ENCODE results near the gene SEC22A.
"Not testable (repeated sequence)": the region's sequence is repeated elsewhere in the genome, so short reads cannot be mapped to it uniquely, and the experiment has no call there.

The SEC22A gene

DNA sequence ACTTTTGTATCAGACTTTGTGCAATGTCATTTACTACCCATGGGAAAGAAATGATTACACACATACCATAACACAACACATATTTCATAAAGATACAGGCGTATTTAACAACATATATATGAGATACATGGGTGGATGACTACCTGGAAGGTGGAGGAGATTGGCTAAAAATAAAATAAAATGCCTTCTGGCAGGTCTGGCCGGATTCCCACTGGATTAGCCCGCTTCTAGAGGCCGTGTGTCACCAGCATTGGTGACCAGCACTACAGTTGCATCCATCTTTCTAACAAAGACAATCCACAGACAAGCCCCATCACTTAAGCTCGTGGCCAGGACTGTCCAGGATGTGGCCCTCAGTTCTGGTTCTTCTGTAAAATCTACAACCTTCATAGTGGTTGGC, 21.0 kb upstream of the SEC22A start:
- no peak for DNase-seq

DNA sequence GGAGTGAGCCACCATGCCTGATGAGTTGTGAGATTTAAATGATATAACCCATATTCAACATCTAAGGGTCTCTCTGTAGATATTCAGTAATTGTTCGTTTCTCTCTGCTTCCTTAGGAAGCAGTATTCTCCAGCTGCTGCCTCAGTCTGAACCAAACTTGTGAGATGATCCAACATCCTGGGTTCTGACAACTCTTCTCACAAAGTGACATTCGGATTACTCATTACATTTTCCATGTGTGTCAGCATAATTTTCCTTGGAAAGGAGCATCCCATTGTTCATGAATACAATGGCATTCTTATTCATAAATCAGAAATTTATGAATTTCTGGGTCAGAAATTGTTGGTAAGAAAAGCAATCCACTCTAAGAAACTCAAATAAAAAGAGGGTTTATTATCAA, 15.0 kb upstream of the SEC22A start:
- DNase-seq: no peak

DNA sequence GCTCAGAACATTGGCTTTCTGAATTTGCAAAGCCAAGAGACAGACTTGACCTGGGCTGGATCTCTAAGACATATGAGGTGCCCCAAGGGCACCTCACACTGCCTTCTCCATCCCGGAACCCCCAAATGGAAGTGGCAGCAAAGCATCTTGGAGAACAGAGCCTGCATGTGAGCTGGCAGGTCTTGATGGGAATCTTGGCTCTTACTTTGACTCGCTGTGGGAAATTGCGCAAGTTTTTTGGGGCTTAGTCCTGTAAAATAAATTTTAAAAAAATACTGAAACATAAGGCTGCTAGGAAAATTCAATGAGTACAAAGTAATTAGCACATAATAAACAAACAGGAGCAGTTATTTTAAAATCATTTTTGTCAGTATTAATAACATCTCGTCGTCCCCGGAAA, 13.7 kb upstream of the SEC22A start:
- no peak for DNase-seq

DNA sequence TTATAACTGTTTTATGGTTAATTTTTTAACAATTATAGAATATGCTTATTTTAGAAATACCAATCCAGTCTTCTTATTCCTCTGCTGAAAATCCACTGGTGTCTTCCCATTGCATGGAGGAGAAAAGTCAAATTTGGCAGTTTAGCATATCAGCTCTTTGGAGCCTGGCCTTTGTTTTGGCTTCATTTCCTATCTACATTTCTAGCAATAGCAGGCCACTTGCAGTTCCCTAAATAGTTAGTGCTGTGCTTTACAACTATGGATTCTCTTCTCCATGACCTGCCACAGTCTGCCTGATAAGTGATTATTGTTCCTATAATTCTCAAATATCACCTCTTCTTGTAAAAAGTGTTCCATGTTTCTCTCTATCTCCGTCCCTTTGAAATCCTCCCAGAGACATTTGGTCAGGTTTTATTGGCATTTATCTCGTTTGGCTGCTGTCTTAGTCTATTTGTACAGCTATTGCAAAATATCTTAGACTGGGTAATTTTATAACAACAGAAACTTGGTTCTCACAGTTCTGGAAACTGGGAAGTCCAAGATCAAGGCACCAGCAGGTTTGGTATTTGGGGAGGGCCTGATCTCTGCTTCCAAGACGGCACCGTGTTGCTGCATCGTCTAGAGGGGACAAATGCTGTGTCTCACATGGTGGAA, 8.2 kb upstream of the SEC22A start:
- DNase-seq: no peak

DNA sequence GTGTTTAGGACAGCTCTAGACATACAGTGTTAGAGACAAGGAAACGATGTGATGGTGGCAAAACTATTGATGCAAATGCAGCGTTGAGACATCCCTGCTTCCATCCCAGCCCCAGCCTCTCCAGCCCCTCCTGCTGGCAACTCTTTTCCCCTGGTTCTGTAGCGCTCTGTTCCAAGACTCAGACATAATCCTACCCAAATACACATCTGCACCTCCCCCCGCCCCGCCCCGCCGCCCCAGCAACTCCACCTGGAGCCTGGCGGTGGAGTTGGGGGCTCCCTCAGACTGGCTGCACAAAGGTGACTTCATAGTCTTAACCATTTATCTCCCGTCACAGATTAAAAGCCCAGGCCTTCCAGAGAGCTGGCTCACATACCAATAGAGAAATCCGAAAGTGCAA, 7.2 kb upstream of the SEC22A start:
- no peak for DNase-seq

DNA sequence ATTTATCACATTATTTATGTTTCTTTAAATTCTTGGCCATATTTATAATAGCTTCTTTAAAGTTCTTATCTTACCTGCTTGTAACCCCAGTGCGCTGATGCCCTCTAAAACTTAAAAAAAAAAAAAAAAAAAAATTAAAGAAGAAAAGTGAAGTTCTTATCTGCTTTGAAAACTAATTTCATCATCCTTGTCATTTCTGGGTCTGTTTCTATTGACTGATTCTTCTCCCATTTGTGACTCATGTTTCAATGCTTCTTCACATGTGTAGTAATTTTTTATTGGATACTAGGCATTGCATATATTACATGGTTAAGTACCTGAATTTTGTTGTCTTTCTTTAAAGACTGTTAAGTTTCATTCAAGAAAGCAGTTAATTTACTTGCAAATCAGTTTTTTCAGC, 3.4 kb upstream of the SEC22A start:
- no peak for DNase-seq

DNA sequence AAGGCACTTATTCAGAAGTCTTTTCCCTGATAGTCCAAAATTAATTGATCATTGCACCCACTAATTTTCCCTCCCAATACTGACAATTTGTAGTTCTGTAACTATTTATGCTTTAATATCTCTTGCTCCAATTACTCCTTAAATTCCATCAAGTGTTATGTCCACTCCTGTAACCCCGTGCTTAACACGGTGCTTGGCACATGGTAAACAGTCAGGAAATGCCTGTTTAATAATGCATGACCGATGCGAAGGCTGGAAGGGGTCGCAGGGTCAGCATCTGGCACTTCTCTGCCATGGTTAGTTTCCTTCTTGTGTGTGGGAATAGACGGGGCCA, 553 bp upstream of the SEC22A start:
- no peak for DNase-seq

DNA sequence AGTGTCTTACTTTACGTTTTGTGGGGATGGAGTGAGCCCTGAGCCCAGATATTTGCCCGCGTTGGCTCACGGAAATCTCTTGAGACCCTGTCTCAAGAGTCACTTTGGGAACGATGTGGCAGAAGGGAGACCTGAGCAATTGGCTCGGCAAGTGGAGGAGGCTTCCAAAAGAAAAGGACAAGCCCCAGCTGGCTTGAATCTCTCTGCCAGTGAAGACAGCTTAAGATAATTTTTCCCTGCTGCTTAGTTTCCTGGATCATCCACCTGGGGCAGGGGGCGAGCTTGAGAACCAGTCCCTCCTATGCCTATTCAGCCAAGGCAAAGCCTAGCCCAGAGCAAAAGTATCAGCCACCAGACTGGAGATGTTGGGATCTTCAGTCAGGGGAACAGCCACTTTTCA, 708 bp downstream of the SEC22A start:
- DNase-seq: peak; percentile 1

DNA sequence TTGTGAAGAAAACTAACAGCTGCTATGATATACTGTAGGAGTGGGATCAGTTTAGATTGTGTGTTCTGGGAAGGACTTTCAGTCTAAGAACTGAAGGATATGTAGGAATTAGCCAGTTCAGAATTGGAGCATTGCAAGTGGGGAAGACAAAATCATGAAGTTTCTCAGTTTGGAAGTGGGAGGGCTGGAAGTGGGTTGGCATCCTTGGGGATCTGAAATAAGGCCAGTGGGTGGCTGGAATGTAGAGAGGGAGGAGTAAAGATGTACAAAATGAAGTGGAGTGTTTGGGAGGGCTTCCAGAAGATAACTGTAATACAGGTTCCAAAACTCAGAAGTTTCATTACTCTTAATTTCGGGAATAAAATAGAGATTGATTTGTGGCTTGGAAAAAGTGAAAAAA, 17.2 kb downstream of the SEC22A start:
- no peak for DNase-seq

DNA sequence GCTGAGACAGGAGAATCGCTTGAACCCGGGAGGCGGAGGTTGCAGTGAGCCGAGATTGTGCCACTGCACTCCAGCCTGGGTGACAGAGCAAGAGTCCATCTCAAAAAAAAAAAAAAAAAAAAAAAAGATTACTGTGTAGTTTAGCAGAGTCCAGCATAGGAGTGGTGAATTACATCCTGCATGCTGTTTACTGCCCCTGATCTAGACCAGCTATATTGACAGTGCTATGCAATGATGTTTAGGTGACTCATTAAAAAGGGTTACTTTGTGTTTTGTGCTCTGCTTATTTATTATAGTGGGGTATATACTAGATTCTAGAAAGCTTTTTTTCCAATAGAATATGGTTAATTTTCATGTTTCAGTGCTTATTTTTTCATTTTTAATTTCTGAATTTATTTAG, 19.6 kb downstream of the SEC22A start:
- DNase-seq: not testable (repeated sequence)

DNA sequence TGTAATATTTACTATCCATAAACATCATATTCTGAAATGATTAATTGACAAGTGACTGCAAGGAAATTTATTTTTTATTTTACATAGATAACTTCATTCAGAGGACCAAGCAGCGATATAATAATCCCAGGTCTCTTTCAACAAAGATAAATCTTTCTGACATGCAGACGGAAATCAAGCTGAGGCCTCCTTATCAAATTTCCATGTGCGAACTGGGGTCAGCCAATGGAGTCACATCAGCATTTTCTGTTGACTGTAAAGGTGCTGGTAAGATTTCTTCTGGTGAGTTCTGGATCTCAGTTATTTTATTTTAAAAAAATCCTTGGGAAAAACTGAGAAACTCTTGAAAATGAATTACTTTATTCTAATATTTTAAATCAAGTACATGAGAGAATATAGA, 23.3 kb downstream of the SEC22A start:
- no peak for DNase-seq

DNA sequence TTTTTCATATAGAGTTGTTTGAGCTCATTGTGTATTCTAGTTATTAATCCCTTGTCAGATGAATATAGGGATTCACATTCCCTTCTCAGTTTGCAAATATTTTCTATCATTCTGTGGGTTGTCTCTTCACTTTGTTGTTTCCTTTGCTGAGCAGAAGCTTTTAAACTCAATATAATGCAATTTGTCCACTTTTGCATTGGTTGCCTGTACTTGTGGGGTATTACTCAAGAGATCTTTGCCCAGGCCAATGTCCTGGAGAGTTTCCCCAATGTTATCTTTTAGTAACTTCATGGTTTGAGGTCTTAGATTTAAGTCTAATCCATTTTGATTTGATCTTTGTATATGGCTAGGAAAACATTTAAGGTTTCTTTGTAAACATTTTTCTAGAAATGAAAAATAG, 24.8 kb downstream of the SEC22A start:
- DNase-seq: no peak

DNA sequence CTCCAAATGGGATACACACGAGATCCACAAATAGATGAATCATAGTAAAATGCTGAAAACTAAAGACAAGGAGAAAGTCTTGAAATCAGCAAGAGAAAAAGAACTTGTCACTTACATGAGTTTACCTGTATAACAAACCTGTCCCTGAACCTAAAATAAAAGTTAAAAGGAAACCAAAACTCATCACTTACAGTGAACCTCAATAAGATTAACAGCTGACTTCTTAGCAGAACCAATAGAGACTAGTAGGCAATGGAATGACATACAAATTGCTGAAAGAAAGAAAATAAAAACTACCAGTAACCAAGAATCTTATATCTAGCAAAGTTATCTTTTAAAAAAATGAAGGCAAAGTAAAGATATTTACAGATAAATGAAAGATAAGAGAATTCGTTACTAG, 27.4 kb downstream of the SEC22A start:
- DNase-seq: no peak

DNA sequence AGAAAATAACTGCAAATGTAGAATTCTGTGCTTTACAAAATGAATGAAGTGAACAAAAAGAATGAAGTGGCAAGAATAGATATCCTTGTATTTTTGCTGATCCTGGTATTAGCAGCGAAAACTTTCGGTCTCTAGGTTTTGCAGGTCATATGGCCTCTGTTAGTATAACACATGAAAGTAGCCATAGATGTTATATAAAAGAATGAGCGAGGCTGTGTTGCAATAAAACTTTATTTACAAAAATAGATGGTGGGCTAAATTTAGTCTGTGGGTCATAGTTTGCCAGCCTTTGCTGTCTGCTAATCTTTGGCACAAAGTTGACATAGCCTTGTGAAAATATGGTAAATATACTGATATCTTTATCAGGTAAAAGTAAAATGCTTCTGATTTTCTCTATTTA, 35.2 kb downstream of the SEC22A start:
- no peak for DNase-seq

DNA sequence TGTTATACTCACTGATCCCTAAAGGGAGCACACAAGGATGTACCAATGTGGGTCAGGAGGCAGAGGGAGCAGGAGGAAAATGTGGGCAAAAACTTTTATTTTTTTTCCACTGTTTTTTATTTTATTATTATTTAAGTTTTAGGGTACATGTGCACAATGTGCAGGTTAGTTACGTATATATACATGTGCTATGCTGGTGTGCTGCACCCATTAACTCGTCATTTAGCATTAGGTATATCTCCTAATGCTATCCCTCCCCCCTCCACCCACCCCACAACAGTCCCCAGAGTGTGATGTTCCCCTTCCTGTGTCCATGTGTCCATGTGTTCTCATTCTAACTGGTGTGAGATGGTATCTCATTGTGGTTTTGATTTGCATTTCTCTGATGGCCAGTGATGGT, 37.4 kb downstream of the SEC22A start:
- not testable (repeated sequence) for DNase-seq

DNA sequence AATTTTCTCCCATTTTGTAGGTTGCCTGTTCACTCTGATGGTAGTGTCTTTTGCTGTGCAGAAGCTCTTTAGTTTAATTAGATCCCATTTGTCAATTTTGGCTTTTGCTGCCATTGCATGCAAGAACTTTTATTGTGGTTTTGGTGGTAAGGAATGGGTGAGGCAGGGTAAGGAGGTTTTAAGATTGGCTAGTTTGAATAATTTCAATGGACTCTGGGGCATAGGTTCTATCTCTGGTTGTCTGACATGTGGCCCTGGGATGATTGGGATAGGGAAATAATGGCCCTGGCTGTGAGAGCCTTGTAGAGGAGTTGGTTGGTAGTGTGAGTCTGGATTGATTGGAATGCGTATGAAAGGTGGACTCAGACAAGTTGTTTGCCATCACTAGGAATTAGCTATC, 38.0 kb downstream of the SEC22A start:
- DNase-seq: no peak

DNA sequence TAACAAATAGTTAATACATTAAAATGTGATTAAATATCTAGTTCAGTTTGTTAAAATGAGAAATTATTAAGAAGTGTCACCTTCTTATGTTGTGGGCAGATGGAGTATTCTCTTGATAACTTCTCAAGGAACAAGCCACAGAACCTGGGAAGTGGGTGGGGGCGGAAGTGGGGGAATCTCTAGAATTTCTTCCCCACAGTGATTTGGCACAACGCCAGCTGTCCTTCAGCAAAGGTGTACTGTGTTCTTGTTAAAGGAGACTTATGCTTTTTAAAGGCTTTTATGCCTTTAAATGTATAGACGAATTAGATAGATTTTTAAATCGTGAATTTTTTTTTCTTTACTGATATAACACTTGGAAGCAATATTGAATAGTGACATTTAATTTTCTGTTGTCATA, 42.4 kb downstream of the SEC22A start:
- no peak for DNase-seq

DNA sequence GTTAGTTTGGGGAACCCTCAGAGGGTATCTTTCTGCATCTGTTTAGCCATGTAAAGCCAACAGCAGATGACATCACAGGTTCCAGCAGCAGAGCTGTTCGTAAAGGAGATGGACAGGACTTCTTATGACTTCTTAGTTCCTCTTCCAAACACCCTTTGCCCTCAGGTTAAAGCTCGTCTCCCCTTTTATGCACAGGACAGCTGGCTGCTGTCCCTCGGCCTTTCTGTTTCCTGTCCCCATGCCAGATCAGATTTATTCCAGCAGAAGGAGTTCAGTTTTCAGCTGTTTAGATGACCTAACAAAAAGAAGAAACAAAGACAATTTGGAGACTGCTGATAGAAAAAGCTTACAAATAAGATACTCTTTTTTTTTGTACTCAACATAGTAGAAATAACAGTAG, 45.1 kb downstream of the SEC22A start:
- DNase-seq: no peak

DNA sequence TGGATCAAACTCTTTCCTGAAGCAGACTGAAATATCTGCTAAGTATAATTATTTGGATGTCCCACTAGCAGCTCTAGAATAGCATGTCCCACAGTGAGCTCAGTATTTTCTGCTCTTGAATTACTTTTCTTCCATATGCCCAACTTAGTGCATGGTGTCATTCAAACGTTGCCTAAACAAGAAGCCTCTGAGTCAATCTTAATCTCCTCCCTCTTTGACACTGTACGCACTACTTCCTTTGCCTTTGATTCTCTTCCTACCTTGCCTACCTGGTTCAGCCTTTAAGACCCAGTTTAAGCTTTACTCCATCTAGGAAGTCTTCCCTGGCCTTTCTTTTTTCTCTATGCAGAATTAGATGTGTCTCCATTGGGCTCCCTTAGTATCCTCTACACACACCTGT, 54.5 kb downstream of the SEC22A start:
- no peak for DNase-seq

DNA sequence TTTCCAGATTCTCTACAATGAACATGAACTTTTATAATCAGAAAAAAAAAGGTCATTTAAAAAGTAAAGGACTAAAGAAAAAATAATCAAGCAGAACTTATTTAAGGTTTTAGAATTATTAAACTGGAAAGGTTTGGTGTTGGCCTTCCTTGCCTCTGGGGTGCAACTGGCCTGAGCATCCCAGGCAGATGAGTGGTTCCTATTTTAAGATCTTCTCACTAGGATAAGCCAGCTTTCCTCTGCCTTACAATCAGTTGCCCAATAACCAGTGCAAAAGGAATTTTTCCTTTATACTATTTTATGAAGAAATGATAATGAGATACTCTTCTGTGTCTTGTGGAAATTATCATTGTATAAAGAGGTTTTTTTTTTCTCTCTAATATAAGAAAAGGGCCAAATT, 56.6 kb downstream of the SEC22A start:
- no peak for DNase-seq

DNA sequence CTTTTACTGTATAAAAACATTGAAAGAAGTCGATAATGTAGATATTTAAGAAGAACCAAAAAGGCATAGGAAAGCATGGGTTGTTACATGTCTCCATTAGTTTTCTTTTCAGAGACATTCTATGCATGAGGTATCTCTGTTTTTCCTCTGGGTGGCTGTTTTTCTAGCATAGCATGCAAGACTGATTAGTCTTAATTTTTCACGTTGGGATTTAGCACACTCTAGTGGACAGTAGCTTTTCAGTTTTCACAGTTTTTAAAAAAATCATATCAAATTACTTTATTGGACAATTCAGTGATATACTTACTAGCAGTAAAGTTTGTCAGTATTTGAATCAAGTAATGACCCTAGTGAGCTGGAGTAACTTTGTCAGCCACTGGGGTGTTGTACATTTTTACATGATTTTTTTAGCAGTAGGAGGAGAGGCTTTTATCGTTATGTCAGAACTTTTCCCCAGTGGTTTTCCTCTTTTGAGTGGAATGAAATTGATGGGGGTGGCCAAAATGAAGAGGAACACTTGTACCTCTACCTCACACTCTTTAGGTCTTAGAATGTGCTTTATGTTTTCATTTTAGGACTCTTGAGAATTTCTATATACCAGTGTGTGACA, 57.2 kb downstream of the SEC22A start:
- DNase-seq: peak; percentile 40

DNA sequence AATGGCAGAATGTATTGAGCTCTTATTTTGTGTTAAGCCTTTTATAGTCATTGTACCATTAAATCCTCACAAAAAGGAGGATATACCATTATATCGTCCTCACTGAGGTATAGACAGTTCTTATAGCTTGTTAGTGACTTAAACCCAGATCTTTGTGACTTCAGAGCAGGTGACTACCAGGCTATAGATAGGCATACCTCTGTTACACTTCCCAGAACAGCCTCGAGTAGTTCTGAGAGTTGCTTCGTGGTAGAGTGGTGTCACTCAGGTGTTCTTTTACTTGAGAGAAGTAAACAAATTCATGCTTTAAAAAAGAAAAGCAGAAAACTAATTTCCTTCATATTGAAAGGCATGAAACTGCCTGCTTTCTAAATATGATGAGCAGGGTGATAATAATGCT, 59.9 kb downstream of the SEC22A start:
- DNase-seq: no peak

DNA sequence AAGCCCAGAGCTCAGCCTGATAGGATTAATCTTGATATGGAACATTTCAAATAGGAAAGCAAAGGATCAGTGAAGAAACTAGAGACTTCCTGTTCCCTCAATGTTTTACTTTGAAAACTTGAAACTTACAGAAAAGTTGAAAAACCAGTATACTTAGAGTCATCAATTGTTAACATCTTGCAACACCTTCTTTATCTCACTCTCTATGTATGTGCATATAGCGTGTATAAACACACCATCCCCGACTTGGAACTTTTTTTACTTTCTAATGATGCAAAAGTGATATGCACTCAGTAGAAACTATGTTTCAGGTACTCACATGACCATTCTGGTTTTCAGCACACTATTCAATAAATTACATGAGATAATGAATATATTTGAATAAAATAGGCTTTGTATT, 60.5 kb downstream of the SEC22A start:
- no peak for DNase-seq

DNA sequence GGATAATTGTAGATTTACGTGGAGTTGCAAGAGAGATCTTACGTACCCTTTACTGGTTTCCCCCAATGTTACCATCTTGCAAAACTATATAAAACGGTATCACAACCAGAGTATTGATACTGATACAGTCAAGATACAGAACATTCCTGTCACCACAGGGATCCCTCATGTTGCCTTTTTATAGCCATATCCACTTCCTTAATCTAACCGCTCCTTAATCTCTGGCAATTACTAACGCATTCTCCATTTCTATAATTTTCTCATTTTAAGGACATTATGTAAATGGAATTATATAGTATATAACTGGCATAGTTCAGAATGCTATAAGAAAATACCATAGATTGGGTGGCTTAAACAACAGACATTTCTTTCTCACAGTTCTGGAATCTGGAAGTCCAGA, 61.1 kb downstream of the SEC22A start:
- no peak for DNase-seq

DNA sequence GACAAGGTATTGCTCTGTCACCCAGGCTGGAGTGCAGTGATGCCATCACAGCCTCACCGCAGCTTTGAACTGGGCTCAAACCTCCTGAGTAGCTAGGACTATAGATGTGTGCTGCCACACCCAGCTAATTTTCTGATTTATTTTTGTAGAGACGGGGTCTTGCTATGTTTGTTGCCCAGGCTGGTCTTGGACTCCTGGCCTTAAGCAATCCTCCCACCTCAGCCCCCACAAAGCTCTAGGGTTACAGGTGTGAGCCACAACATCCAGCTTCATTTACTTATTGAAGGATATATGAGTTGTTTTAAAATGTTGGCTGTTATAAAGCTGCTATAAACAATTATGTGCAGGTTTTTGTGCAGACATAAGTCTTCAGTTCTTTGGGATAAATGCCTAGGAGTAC, 62.2 kb downstream of the SEC22A start:
- no peak for DNase-seq

DNA sequence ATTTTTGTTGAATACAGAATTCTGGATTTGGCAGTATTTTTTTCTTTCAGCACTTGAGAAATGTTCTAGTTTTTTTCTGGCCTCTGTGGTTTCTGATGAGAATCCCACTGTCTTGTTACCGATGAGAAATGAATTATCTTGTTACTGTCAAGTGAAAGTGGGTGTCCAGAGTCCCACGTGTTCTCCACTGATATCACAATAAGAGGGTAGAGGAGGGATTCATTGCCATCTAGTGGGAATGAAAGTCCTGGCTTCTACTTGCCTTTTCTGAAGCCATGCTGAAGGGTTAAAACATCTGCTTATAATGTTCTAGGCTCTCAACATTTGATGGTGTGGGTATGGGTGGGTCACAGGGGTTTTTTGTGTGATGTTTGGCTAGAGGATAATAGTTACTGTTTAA, 66.1 kb downstream of the SEC22A start:
- DNase-seq: no peak

All from NCI-H510A treated with DMSO at 0.1 percent for 48 hours (cell line).